Inflammatory macrophage treated with lipopolysaccharide for 4 hours (primary cell): ENCODE results near the gene CASP3.
A peak's percentile ranks its signal among the peaks of the same experiment; 100 is the strongest.
"Not testable (repeated sequence)": the region's sequence is repeated elsewhere in the genome, so short reads cannot be mapped to it uniquely, and the experiment has no call there.

Experiments used
- DNase-seq: peaks from one replicate; pipeline ENCODE4 v3.0.0-alpha.2; 2020

CASP3 gene

GRCh38 chr4:184628103-184628502, 21.1 kb downstream of the CASP3 start:
- DNase-seq = no peak

- DNase-seq = peak; percentile 16
These were observed 23.3 kb downstream of the CASP3 start for GRCh38 chr4:184625783-184626596.

- DNase-seq = no peak
These were observed 24.2 kb downstream of the CASP3 start for GRCh38 chr4:184624972-184625554.

GRCh38 chr4:184624504-184624903, 24.7 kb downstream of the CASP3 start:
- not testable (repeated sequence) for DNase-seq

- DNase-seq = no peak
These were observed 27.7 kb downstream of the CASP3 start for GRCh38 chr4:184621518-184621917.

GRCh38 chr4:184620212-184620867, 28.9 kb downstream of the CASP3 start:
- peak; percentile 66 for DNase-seq

GRCh38 chr4:184617600-184618196, 31.5 kb downstream of the CASP3 start:
- DNase-seq = peak; percentile 13

- peak; percentile 77 for DNase-seq
These were observed 32.4 kb downstream of the CASP3 start for GRCh38 chr4:184616633-184617551.

GRCh38 chr4:184616168-184616567, 33.1 kb downstream of the CASP3 start:
- not testable (repeated sequence) for DNase-seq

- DNase-seq = no peak
These were observed 34.7 kb downstream of the CASP3 start for GRCh38 chr4:184614509-184614908.

- peak; percentile 21 for DNase-seq
These were observed 35.8 kb downstream of the CASP3 start for GRCh38 chr4:184613405-184613804.

- no peak for DNase-seq
These were observed 37.2 kb downstream of the CASP3 start for GRCh38 chr4:184612074-184612473.

- DNase-seq = not testable (repeated sequence)
These were observed 41.8 kb downstream of the CASP3 start for GRCh38 chr4:184607429-184607828.

- not testable (repeated sequence) for DNase-seq
These were observed 46.4 kb downstream of the CASP3 start for GRCh38 chr4:184602857-184603256.

- DNase-seq = not testable (repeated sequence)
These were observed 48.3 kb downstream of the CASP3 start for GRCh38 chr4:184600982-184601381.

- no peak for DNase-seq
These were observed 49.6 kb downstream of the CASP3 start for GRCh38 chr4:184599492-184600135.

GRCh38 chr4:184598753-184599491, 50.3 kb downstream of the CASP3 start:
- DNase-seq = no peak

GRCh38 chr4:184596617-184597185, 52.5 kb downstream of the CASP3 start:
- DNase-seq = no peak

GRCh38 chr4:184596044-184596616, 53.1 kb downstream of the CASP3 start:
- DNase-seq = no peak

GRCh38 chr4:184595430-184595829, 53.8 kb downstream of the CASP3 start:
- no peak for DNase-seq
